H1 (cell line): Measurements from ENCODE around the gene MRPL28. TPM values are rescaled to one million over a fixed set of nuclear protein-coding genes. Genes with fewer than 3 reads are reported as not detected.
"Not testable (repeated sequence)": the region's sequence is repeated elsewhere in the genome, so short reads cannot be mapped to it uniquely, and the experiment has no call there.

Source experiments
- CTCF ChIA-PET: fragments of 300-600 bp; sonication (Branson Sonifier 250); formaldehyde crosslinking; loops from one replicate; lab custom pipeline; 2021; ENCODE audit not compliant: partially characterized antibody; lab: Charles Lee
- POLR2A ChIA-PET: fragments of 300-600 bp; sonication (Branson Sonifier 250); formaldehyde crosslinking; loops from one replicate; lab custom pipeline; 2021; ENCODE audit warnings: inconsistent platforms; ENCODE audit not compliant: partially characterized antibody; lab: Charles Lee
- DNase-seq, 2 experiments: peaks; one replicate each; pipeline versions ENCODE4 v3.0.0 to v3.0.0-alpha.2; 2010 to 2022; ENCODE audit warnings: low spot score in 2 of 2, low read depth in 1 of 2, mixed read lengths in 1 of 2
- FAIRE-seq: peaks from 2 replicates; lab custom pipeline; 2011; peaks lifted over from hg19 to GRCh38; lab: Jason Lieb, UNC
- H2AFZ ChIP-seq: 2 replicates; pipeline ENCODE4 v1.8.1; 2012; ENCODE audit warnings: low read length, inconsistent platforms
- H2AK5ac ChIP-seq: 2 replicates; pipeline ENCODE4 v1.6.1; 2013; ENCODE audit warnings: low read depth, low read length
- H2BK120ac ChIP-seq: replicated peaks from 2 replicates; pipeline ENCODE3; 2013; ENCODE audit warnings: low read depth, low read length, inconsistent platforms
- H2BK12ac ChIP-seq: 2 replicates; pipeline ENCODE4 v1.6.1; 2013; ENCODE audit warnings: low read depth, low read length
- H2BK15ac ChIP-seq: 2 replicates; pipeline ENCODE4 v1.6.1; 2013; ENCODE audit warnings: low read length
- H2BK20ac ChIP-seq: 2 replicates; pipeline ENCODE4 v1.6.1; 2013; ENCODE audit warnings: low read length
- H2BK5ac ChIP-seq: 2 replicates; pipeline ENCODE4 v1.6.1; 2013; ENCODE audit warnings: low read depth, low read length
- H3K14ac ChIP-seq: 2 replicates; pipeline ENCODE4 v1.6.1; 2013; ENCODE audit warnings: inconsistent platforms; ENCODE audit not compliant: insufficient read length
- H3K18ac ChIP-seq: 2 replicates; pipeline ENCODE4 v1.6.1; 2013; ENCODE audit warnings: low read length; ENCODE audit errors: extremely low read depth
- H3K23ac ChIP-seq: 2 replicates; pipeline ENCODE4 v1.6.1; 2013; ENCODE audit warnings: inconsistent platforms; ENCODE audit not compliant: insufficient read length
- H3K23me2 ChIP-seq: 2 replicates; pipeline ENCODE4 v1.6.1; 2013; ENCODE audit warnings: low read depth, low read length
- H3K27ac ChIP-seq: 2 replicates; pipeline ENCODE4 v1.6.1; 2011; ENCODE audit warnings: low read depth, low read length, inconsistent platforms
- H3K27me3 ChIP-seq, 4 experiments: replicated peaks in 1 of 4; 1 replicate in 1 of 4; 2 replicates in 3 of 4; pipeline versions ENCODE4 v1.6.1 to v1.8.1; 2011 to 2013; ENCODE audit warnings: low read length in 3 of 4, mild to moderate bottlenecking in 3 of 4, inconsistent platforms in 2 of 4, mixed read lengths in 2 of 4, moderate library complexity in 1 of 4; ENCODE audit not compliant: control insufficient read depth in 3 of 4, insufficient read depth in 3 of 4; ENCODE audit errors: extremely low read depth in 1 of 4
- H3K36me3 ChIP-seq, 4 experiments: 2 replicates each; pipeline versions ENCODE4 v1.6.1 to v1.8.1; 2011 to 2013; ENCODE audit warnings: mild to moderate bottlenecking in 4 of 4, low read length in 3 of 4, moderate library complexity in 2 of 4, control low read depth in 1 of 4, inconsistent platforms in 1 of 4; ENCODE audit not compliant: insufficient read depth in 4 of 4, control insufficient read depth in 2 of 4
- H3K4ac ChIP-seq: replicated peaks from 2 replicates; pipeline ENCODE3; 2013; ENCODE audit warnings: low read length, low read depth, mixed read lengths, inconsistent platforms; ENCODE audit not compliant: insufficient read length
- H3K4me1 ChIP-seq, 4 experiments: replicated peaks in 1 of 4; 1 replicate in 1 of 4; 2 replicates in 3 of 4; pipeline versions ENCODE4 v1.6.1 to v1.8.1; 2011 to 2013; ENCODE audit warnings: low read length in 3 of 4, inconsistent platforms in 2 of 4, mixed read lengths in 1 of 4; ENCODE audit not compliant: insufficient read depth in 4 of 4, control insufficient read depth in 3 of 4
- H3K4me2 ChIP-seq, 2 experiments: 2 replicates each; pipeline versions ENCODE4 v1.6.1 to v1.8.1; 2011 to 2013; ENCODE audit warnings: low read depth in 2 of 2, low read length in 2 of 2, control low read depth in 1 of 2, inconsistent platforms in 1 of 2, mild to moderate bottlenecking in 1 of 2; ENCODE audit not compliant: insufficient read depth in 1 of 2
- H3K4me3 ChIP-seq, 4 experiments: fragments of 200-600, 300-600 bp in 1 of 4; sonication (generic), shearing (Covaris generic), sonication (Bioruptor Twin) in 1 of 4; 2 replicates each; pipeline versions ENCODE4 v1.5.1 to v1.8.1; 2011 to 2016; ENCODE audit warnings: low read length in 4 of 4, low read depth in 3 of 4, control low read depth in 2 of 4, inconsistent platforms in 2 of 4, mild to moderate bottlenecking in 2 of 4, mixed read lengths in 1 of 4, moderate library complexity in 1 of 4; ENCODE audit not compliant: insufficient read depth in 2 of 4; ENCODE audit errors: extremely low read depth in 1 of 4
- H3K56ac ChIP-seq: replicated peaks from 2 replicates; pipeline ENCODE3; 2013; ENCODE audit warnings: low read depth, mild to moderate bottlenecking, mixed read lengths, low read length, inconsistent platforms; ENCODE audit not compliant: insufficient read length
- H3K79me1 ChIP-seq: 2 replicates; pipeline ENCODE4 v1.6.1; 2013; ENCODE audit warnings: low read depth, low read length, control low read depth
- H3K79me2 ChIP-seq, 2 experiments: 2 replicates each; pipeline versions ENCODE4 v1.6.1 to v1.8.1; 2012 to 2013; ENCODE audit warnings: low read length in 2 of 2, mild to moderate bottlenecking in 2 of 2, inconsistent platforms in 1 of 2; ENCODE audit not compliant: insufficient read depth in 2 of 2, control insufficient read depth in 1 of 2
- H3K9ac ChIP-seq, 4 experiments: replicated peaks in 1 of 4; 1 replicate in 1 of 4; 2 replicates in 3 of 4; pipeline versions ENCODE4 v1.6.1 to v1.8.1; 2011 to 2013; ENCODE audit warnings: low read depth in 3 of 4, low read length in 3 of 4, control low read depth in 2 of 4, mild to moderate bottlenecking in 2 of 4, moderate library complexity in 2 of 4, inconsistent platforms in 1 of 4; ENCODE audit errors: extremely low read depth in 1 of 4
- H3K9me3 ChIP-seq, 2 experiments: 2 replicates each; pipeline versions ENCODE4 v1.6.1 to v1.8.1; 2012 to 2013; ENCODE audit warnings: mild to moderate bottlenecking in 2 of 2, moderate library complexity in 2 of 2, control low read depth in 1 of 2, inconsistent platforms in 1 of 2, low read depth in 1 of 2, low read length in 1 of 2, mixed read lengths in 1 of 2; ENCODE audit not compliant: insufficient read depth in 2 of 2
- H4K20me1 ChIP-seq, 2 experiments: replicated peaks in 1 of 2; 2 replicates each; pipeline versions ENCODE3 to v1.8.1; 2011 to 2013; ENCODE audit warnings: inconsistent platforms in 2 of 2, low read length in 2 of 2, mild to moderate bottlenecking in 1 of 2; ENCODE audit not compliant: insufficient read depth in 2 of 2, control insufficient read depth in 1 of 2
- H4K5ac ChIP-seq: 2 replicates; pipeline ENCODE4 v1.6.1; 2013; ENCODE audit warnings: low read length, low read depth, mixed read lengths, inconsistent platforms; ENCODE audit not compliant: insufficient read length
- H4K8ac ChIP-seq: 2 replicates; pipeline ENCODE4 v1.8.0; 2013; ENCODE audit warnings: mild to moderate bottlenecking, moderate library complexity, low read length, inconsistent platforms; ENCODE audit not compliant: insufficient read depth; ENCODE audit errors: extremely low read depth
- H4K91ac ChIP-seq: replicated peaks from 2 replicates; pipeline ENCODE3; 2013; ENCODE audit warnings: low read length, mixed read lengths, inconsistent platforms; ENCODE audit not compliant: insufficient read length
- WGBS, 2 experiments: shearing (Covaris generic) in 1 of 2; methylation state at CpG; one replicate each; pipeline versions ENCODE4 v1.1.6 to v1.1.7; 2013 to 2015; ENCODE audit warnings: low lambda C conversion rate in 2 of 2, mixed read lengths in 2 of 2, inconsistent platforms in 1 of 2, low coverage in 1 of 2, missing lambda C conversion rate in 1 of 2; ENCODE audit not compliant: insufficient replicate concordance in 2 of 2, insufficient coverage in 1 of 2, insufficient read length in 1 of 2; ENCODE audit errors: extremely low coverage in 1 of 2, missing lambda C conversion rate in 1 of 2; 5-methylcytosine and 5-hydroxymethylcytosine counted together
- polyA plus RNA-seq, 7 experiments: library from polyadenylated mRNA; depleted of rRNA in 3 of 7; stranded (reverse) in 5 of 7; unstranded in 2 of 7; fragments of >200 nt in 5 of 7; fragments of 200-250 nt in 2 of 7; gene quantifications; 1 replicate in 5 of 7; 2 replicates in 1 of 7; 4 replicates in 1 of 7; pipeline versions ENCODE4 v1.2.1 to v1.2.3, GENCODE V29; 2011 to 2013; ENCODE audit warnings: missing spikeins in 2 of 7, mixed read lengths in 2 of 7
- total RNA-seq: library from RNA; stranded (reverse); fragmentation: NEBNext Ultra II Directional; extraction: Animal tissue kit (Norgen Biotek cat#: 25700); gene quantifications from 2 replicates; pipeline ENCODE4 v1.2.1, GENCODE V29; 2021

MRPL28 gene
- total and polyA plus RNA-seq, 2 of the 8 experiments (the other 6 are each of a cell fraction or from before 2014, with no cell fraction given), result 88.9 to 188 TPM

- ChIA-PET CTCF (interaction anchor here (0.9 to 1.5 kb wide), 3 partner anchors 13 to 16 kb away, joined by 3 to 6 read pairs (median 3); no protein-coding TSS in a partner anchor), POLR2A (interaction anchor here (0.6 to 3.0 kb wide), 4 partner anchors 8 to 110 kb away, joined by 3 to 22 read pairs (median 7); partner anchors contain the start of genes DECR2 and MRPL28)
- H3K14ac ChIP-seq, FAIRE-seq, H4K8ac ChIP-seq, H3K4ac ChIP-seq, H3K79me1 ChIP-seq, H3K23ac ChIP-seq, H3K9me3 ChIP-seq, H3K9ac ChIP-seq, H2BK20ac ChIP-seq, H3K56ac ChIP-seq, DNase-seq, H2AK5ac ChIP-seq, H3K27me3 ChIP-seq, H2BK120ac ChIP-seq, H2AFZ ChIP-seq, H3K27ac ChIP-seq: not testable (repeated sequence)
- H4K5ac ChIP-seq, result peak overlapping the region; percentile 8
- peak overlapping the region; percentile 50; the same call in 1 of the 2 replicates for H2BK12ac ChIP-seq
- peaks cover 0 to 24% of the 10 kb centered on the region in 2 experiments; a peak in 2 of 4 replicates for H3K79me2 ChIP-seq
- H3K18ac ChIP-seq, result peak overlapping the region; percentile 71; the same call in 1 of the 2 replicates
- H2BK15ac ChIP-seq, result peak overlapping the region; percentile 61
- 0 out of 8 replicates have a peak overlapping the region, but pooled peaks of 1 of the 4 experiments have one; percentile 19 for H3K4me3 ChIP-seq
- peaks cover 16 to 43% (median 23%) of the 10 kb centered on the region in 4 experiments for H3K36me3 ChIP-seq
- H4K20me1 ChIP-seq, result peaks cover 15 to 34% of the 10 kb centered on the region in 2 experiments
- H2BK5ac ChIP-seq, result peak overlapping the region; percentile 75; the same call in 1 of the 2 replicates
- H3K4me1 ChIP-seq, result peaks cover 6 to 21% (median 12%) of the 10 kb centered on the region in 4 experiments
- 94% methylated on average over 28 of the region's 36 CpGs; no CpG with 5 or more reads in 1 of the 2 experiments for WGBS, 2 experiments
- H3K23me2 ChIP-seq, result peaks cover 10% of the 10 kb centered on the region
- peak overlapping the region in 1 of 2 experiments; percentile 68; a peak in 1 of 4 replicates for H3K4me2 ChIP-seq
- peak overlapping the region; percentile 4 for H4K91ac ChIP-seq
Measured at GRCh38 chr16:378113-378820, 7.9 kb upstream of the MRPL28 start.
